Endothelial cell of umbilical vein (primary cell): ENCODE results near the gene MAPK8. TPM values are rescaled to one million over a fixed set of nuclear protein-coding genes. Genes with fewer than 3 reads are reported as not detected.
A peak's percentile ranks its signal among the peaks of the same experiment; 100 is the strongest.

Experiments
- BruUV-seq: library from RNA; stranded (reverse); fragments of 400-500 nt; replicated peaks from 2 replicates; lab custom pipeline; 2021; lab: Mats Ljungman, UMichigan
- CTCF ChIA-PET: fragments of 300-600, 350-600 bp; sonication (Branson Sonifier 250); formaldehyde crosslinking; loops from one replicate; lab custom pipeline; 2021; ENCODE audit warnings: antibody characterized with exemption, inconsistent platforms; lab: Charles Lee
- POLR2A ChIA-PET: fragments of 300-600, 350-600 bp; sonication (Branson Sonifier 250); formaldehyde crosslinking; loops from one replicate; lab custom pipeline; 2021; ENCODE audit warnings: antibody characterized with exemption, inconsistent platforms; lab: Charles Lee
- DNase-seq: peaks from one replicate; pipeline ENCODE4 v3.0.0-alpha.2; 2011; ENCODE audit warnings: low read depth, low spot score
- FAIRE-seq: peaks from 2 replicates; lab custom pipeline; 2011; peaks lifted over from hg19 to GRCh38; lab: Jason Lieb, UNC
- H2AFZ ChIP-seq: 2 replicates; pipeline ENCODE4 v1.6.0; 2012; ENCODE audit warnings: low read depth, low read length, control low read depth, inconsistent platforms
- H3K27ac ChIP-seq: 2 replicates; pipeline ENCODE4 v1.5.1; 2011; ENCODE audit warnings: low read depth, mild to moderate bottlenecking, control low read depth, low read length, moderate library complexity; ENCODE audit not compliant: insufficient read depth
- H3K27me3 ChIP-seq, 2 experiments: 2 replicates each; pipeline versions ENCODE4 v1.6.0 to v1.6.1; 2011; ENCODE audit warnings: low read length in 2 of 2, mixed read lengths in 1 of 2; ENCODE audit not compliant: control insufficient read depth in 2 of 2, insufficient read depth in 2 of 2
- H3K36me3 ChIP-seq, 2 experiments: 2 replicates in 1 of 2; 3 replicates in 1 of 2; pipeline ENCODE4 v1.5.1; 2011; ENCODE audit warnings: low read length in 2 of 2, mild to moderate bottlenecking in 1 of 2, moderate library complexity in 1 of 2; ENCODE audit not compliant: control insufficient read depth in 2 of 2, insufficient read depth in 2 of 2; ENCODE audit errors: extremely low read depth in 1 of 2
- H3K4me1 ChIP-seq: 3 replicates; pipeline ENCODE4 v1.5.1; 2011; ENCODE audit warnings: mild to moderate bottlenecking, low read length; ENCODE audit not compliant: control insufficient read depth, insufficient read depth; ENCODE audit errors: extremely low read depth
- H3K4me2 ChIP-seq: 2 replicates; pipeline ENCODE4 v1.6.1; 2011; ENCODE audit warnings: low read length, control low read depth, mixed read lengths; ENCODE audit not compliant: insufficient read depth
- H3K4me3 ChIP-seq, 3 experiments: fragments of 200-600 bp in 1 of 3; sonication (generic), shearing (Covaris generic) in 1 of 3; replicated peaks in 1 of 3; 2 replicates each; pipeline ENCODE4 v1.5.1; 2011 to 2016; ENCODE audit warnings: control low read depth in 3 of 3, low read length in 3 of 3, mild to moderate bottlenecking in 2 of 3, inconsistent platforms in 1 of 3, low read depth in 1 of 3, moderate library complexity in 1 of 3; ENCODE audit not compliant: insufficient read depth in 1 of 3
- H3K79me2 ChIP-seq: 2 replicates; pipeline ENCODE4 v1.6.0; 2012; ENCODE audit warnings: low read length, inconsistent platforms; ENCODE audit not compliant: control insufficient read depth, insufficient read depth
- H3K9ac ChIP-seq: replicated peaks from 2 replicates; pipeline ENCODE3; 2011; ENCODE audit warnings: low read length, control low read depth; ENCODE audit not compliant: insufficient read depth; ENCODE audit errors: extremely low read depth
- H3K9me1 ChIP-seq: replicated peaks from 3 replicates; pipeline ENCODE4 v1.6.0; 2011; ENCODE audit warnings: mild to moderate bottlenecking, low read length; ENCODE audit not compliant: control insufficient read depth, insufficient read depth; ENCODE audit errors: extremely low read depth
- H3K9me3 ChIP-seq: replicated peaks from 2 replicates; pipeline ENCODE4 v1.5.1; 2012; ENCODE audit warnings: low read length, inconsistent platforms; ENCODE audit not compliant: control insufficient read depth, insufficient read depth
- H4K20me1 ChIP-seq: replicated peaks from 2 replicates; pipeline ENCODE3; 2011; ENCODE audit warnings: mild to moderate bottlenecking, low read length; ENCODE audit not compliant: control insufficient read depth, insufficient read depth; ENCODE audit errors: extremely low read depth
- CTCF ChIP-seq, 2 donors: IDR thresholded peaks; 1 replicate in 1 of 2; 2 replicates in 1 of 2; pipeline ENCODE4 v1.5.1; 2011; ENCODE audit warnings: low read length in 2 of 2, mild to moderate bottlenecking in 2 of 2, moderate library complexity in 2 of 2, control low read depth in 1 of 2, inconsistent platforms in 1 of 2, low read depth in 1 of 2; ENCODE audit not compliant: insufficient read depth in 1 of 2; ENCODE audit errors: extremely low read depth in 1 of 2
- EZH2 ChIP-seq: IDR thresholded peaks from 2 replicates; pipeline ENCODE4 v1.6.1; 2012; ENCODE audit warnings: borderline replicate concordance, low read depth, mild to moderate bottlenecking, moderate library complexity, low read length, inconsistent platforms; ENCODE audit not compliant: severe bottlenecking
- FOS ChIP-seq: IDR thresholded peaks from 2 replicates; pipeline ENCODE4 v1.6.1; 2011; ENCODE audit warnings: mild to moderate bottlenecking, low read length, moderate library complexity, borderline replicate concordance; ENCODE audit not compliant: insufficient read depth
- GATA2 ChIP-seq: IDR thresholded peaks from 2 replicates; pipeline ENCODE4 v1.7.0; 2011; ENCODE audit warnings: low read depth, mild to moderate bottlenecking, moderate library complexity, mixed read lengths, low read length; ENCODE audit not compliant: insufficient read length, insufficient read depth
- JUN ChIP-seq: IDR thresholded peaks from 2 replicates; pipeline ENCODE4 v1.6.1; 2011; ENCODE audit warnings: borderline replicate concordance, low read depth; ENCODE audit not compliant: insufficient read length, insufficient read depth
- MAX ChIP-seq: IDR thresholded peaks from 2 replicates; pipeline ENCODE4 v1.6.1; 2011; ENCODE audit not compliant: insufficient read depth, insufficient read length
- POLR2A ChIP-seq: IDR thresholded peaks from 2 replicates; pipeline ENCODE4 v1.6.1; 2012; ENCODE audit warnings: low read depth, mild to moderate bottlenecking, control low read depth, low read length
- POLR2AphosphoS5 ChIP-seq: IDR thresholded peaks from 2 replicates; pipeline ENCODE4 v1.6.1; 2012; ENCODE audit warnings: low read depth, mild to moderate bottlenecking, control low read depth, low read length, moderate library complexity; ENCODE audit not compliant: insufficient read depth
- dilution Hi-C: fragments of 300-500 bp; cut with MboI; formaldehyde crosslinking; loops from one replicate; pipeline ENCODE4 v1.15.0; 2019; ENCODE audit warnings: low sequenced_read_pairs; ENCODE audit not compliant: extremely low pct_ligation_motif_present
- intact Hi-C: fragments of 100-400 bp; cut with micrococcal nuclease; formaldehyde crosslinking; loops from one replicate; pipeline ENCODE4 v1.10.0; 2022
- polyA plus RNA-seq, 4 experiments: library from polyadenylated mRNA; depleted of rRNA in 3 of 4; stranded (reverse) in 3 of 4; unstranded in 1 of 4; fragments of >200 nt; gene quantifications; 2 replicates each; pipeline versions ENCODE4 v1.2.1 to v1.2.3, GENCODE V29; 2011 to 2012; ENCODE audit warnings: missing spikeins in 1 of 4
- total RNA-seq: library from RNA; stranded (reverse); gene quantifications from 2 replicates; pipeline ENCODE4 v1.2.3, GENCODE V29; 2021

The MAPK8 gene
- total and polyA plus RNA-seq, 2 donors (not counting 3 experiments of a cell fraction or from before 2014, with no cell fraction given) = 25.3 to 56.2 TPM

DNA sequence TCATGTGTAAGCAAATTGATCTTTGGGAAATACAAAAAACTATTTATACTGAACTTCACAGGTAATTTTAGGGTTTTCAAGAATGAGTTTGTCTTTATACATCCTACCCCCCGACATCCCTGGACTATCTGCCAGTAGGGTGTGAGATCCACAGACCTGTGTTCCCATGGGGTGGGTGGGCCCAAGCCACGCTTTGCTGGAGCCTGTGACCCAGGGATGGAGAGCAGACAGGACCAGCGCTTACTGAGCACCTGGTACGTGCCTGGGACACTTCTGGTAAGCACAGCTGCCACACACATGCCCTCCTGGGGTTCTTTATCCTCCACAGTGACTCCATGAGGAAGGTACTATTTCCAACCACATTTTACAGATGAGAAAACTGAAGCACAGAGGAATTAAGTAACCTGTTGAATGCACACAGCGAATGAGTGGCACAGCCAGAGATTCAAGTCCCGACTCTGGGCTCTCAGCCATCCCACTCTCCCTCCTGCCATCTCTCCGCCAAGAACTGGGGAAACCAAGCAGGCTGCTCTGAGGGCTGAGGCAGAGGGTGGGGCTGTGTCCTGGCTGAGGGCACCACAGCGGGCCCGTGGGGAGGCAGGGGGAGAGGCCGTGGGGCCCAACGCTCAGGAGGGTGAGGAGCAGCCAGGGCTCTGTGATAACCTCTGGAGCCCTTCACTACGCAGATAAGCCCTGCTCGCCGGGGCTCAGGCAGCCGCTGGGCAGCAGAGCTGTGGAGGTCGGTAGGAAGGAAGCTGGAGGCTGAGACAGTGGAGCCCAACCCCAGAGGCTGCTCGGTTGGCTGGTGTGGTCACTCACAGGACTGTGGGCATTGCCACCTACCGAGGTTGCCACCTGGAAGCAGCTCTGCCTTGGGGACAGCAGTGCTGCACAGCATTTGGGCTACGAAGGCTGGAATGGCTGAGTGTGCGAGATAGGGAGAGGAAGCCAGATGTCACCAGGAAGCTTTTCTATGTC, 174.2 kb downstream of the MAPK8 start:
- H3K4me3 ChIP-seq = no peak overlapping the region
- no peak overlapping the region for H3K4me2 ChIP-seq
- H3K9me1 ChIP-seq = no peaks in the 10 kb centered on the region
- BruUV-seq = no TSS peak
- DNase-seq (peak; percentile 25), FAIRE-seq (peak; percentile 12)
- dilution Hi-C loops = no loop called here
- ChIA-PET CTCF (interaction anchor here (1.3 kb wide), 1 partner anchor 21 kb away, joined by 3 read pairs; no protein-coding TSS in a partner anchor), POLR2A (no interaction called here)
- H2AFZ ChIP-seq = no peak overlapping the region
- H3K79me2 ChIP-seq = peaks cover 3% of the 10 kb centered on the region
- H3K4me1 ChIP-seq = peaks cover 16% of the 10 kb centered on the region
- TF ChIP-seq FOS = no peak
- TF ChIP-seq JUN = no peak
- no peak for TF ChIP-seq EZH2
- TF ChIP-seq POLR2A = no peak
- no peak for TF ChIP-seq CTCF (IDR thresholded peaks at IDR 0.05; ENCODE audit: extremely low read depth in 1 of 2, insufficient read depth in 1 of 2, low read depth in 1 of 2, low read length in 2 of 2)
- no peak for TF ChIP-seq POLR2AphosphoS5
- TF ChIP-seq MAX = no peak
- no peak for TF ChIP-seq GATA2
- no peaks in the 10 kb centered on the region for H3K9me3 ChIP-seq
- no peaks in the 10 kb centered on the region for H4K20me1 ChIP-seq
- H3K9ac ChIP-seq = no peak overlapping the region
- no peaks in the 10 kb centered on the region for H3K36me3 ChIP-seq
- no peak overlapping the region for H3K27ac ChIP-seq
- intact Hi-C loops = no loop called here
- H3K27me3 ChIP-seq = no peaks in the 10 kb centered on the region
